ENCODE results near the gene GLTP. TPM values are rescaled to one million over a fixed set of nuclear protein-coding genes. Genes with fewer than 3 reads are reported as not detected.

GLTP gene
- total and polyA plus RNA-seq, 2 donors from 2014 or later = 45.9 to 56.4 TPM

GRCh38 chr12:109820816-109821381 lies 59.4 kb downstream of the GLTP start:
- FAIRE-seq (no peak), DNase-seq (no peak)
- Histone ChIP-seq H3K4me3 (ENCODE audit: low read length in 3 of 3) (no peak overlapping the region), H3K27me3 (ENCODE audit: control insufficient read depth, insufficient read depth, low read length) (no peaks in the 10 kb centered on the region), H3K9me3 (ENCODE audit: control insufficient read depth in 2 of 3, insufficient read depth in 1 of 3, low read length in 3 of 3) (no peaks in the 10 kb centered on the region), H3K36me3 (ENCODE audit: control insufficient read depth in 2 of 3, insufficient read depth in 3 of 3, low read length in 3 of 3) (no peaks in the 10 kb centered on the region), H3K27ac (ENCODE audit: low read depth in 2 of 2, low read length in 2 of 2) (no peak overlapping the region), H3K9ac (ENCODE audit: low read length in 3 of 3) (no peak overlapping the region), H3K4me1 (ENCODE audit: control insufficient read depth in 2 of 3, insufficient read depth in 2 of 3, low read depth in 1 of 3, low read length in 3 of 3) (peaks cover 0 to 16% (median 11%) of the 10 kb centered on the region in 3 donors)
- intact Hi-C loops (cut with DNase I) = no loop called here
- TF ChIP-seq CTCF (IDR thresholded peaks at IDR 0.05; ENCODE audit: borderline replicate concordance, extremely low read depth, insufficient read depth) = no peak

- H3K27ac ChIP-seq (ENCODE audit: low read depth in 2 of 2, low read length in 2 of 2) = peak overlapping the region in 1 of 2 donors; percentile 7
- intact Hi-C loops (cut with DNase I) = no loop called here
- FAIRE-seq (no peak), DNase-seq (no peak)
- no peaks in the 10 kb centered on the region for H3K9me3 ChIP-seq (ENCODE audit: control insufficient read depth in 2 of 3, insufficient read depth in 1 of 3, low read length in 3 of 3)
- peaks cover 0 to 16% (median 6%) of the 10 kb centered on the region in 3 donors for H3K4me1 ChIP-seq (ENCODE audit: control insufficient read depth in 2 of 3, insufficient read depth in 2 of 3, low read depth in 1 of 3, low read length in 3 of 3)
- TF ChIP-seq CTCF (IDR thresholded peaks at IDR 0.05; ENCODE audit: borderline replicate concordance, extremely low read depth, insufficient read depth) = no peak
- H3K4me3 ChIP-seq (ENCODE audit: low read length in 3 of 3) = no peak overlapping the region
- peaks cover 0 to 2% (median under 1%) of the 10 kb centered on the region in 3 donors for H3K36me3 ChIP-seq (ENCODE audit: control insufficient read depth in 2 of 3, insufficient read depth in 3 of 3, low read length in 3 of 3)
- no peak overlapping the region for H3K9ac ChIP-seq (ENCODE audit: low read length in 3 of 3)
- no peaks in the 10 kb centered on the region for H3K27me3 ChIP-seq (ENCODE audit: control insufficient read depth, insufficient read depth, low read length)
Measured at GRCh38 chr12:109818905-109819500, 61.3 kb downstream of the GLTP start.

- Histone ChIP-seq H3K27ac (ENCODE audit: low read depth in 2 of 2, low read length in 2 of 2) (no peak overlapping the region), H3K27me3 (ENCODE audit: control insufficient read depth, insufficient read depth, low read length) (no peaks in the 10 kb centered on the region), H3K9me3 (ENCODE audit: control insufficient read depth in 2 of 3, insufficient read depth in 1 of 3, low read length in 3 of 3) (no peaks in the 10 kb centered on the region), H3K9ac (ENCODE audit: low read length in 3 of 3) (no peak overlapping the region), H3K4me3 (ENCODE audit: low read length in 3 of 3) (no peak overlapping the region), H3K4me1 (ENCODE audit: control insufficient read depth in 2 of 3, insufficient read depth in 2 of 3, low read depth in 1 of 3, low read length in 3 of 3) (peaks cover 0 to 14% (median 6%) of the 10 kb centered on the region in 3 donors), H3K36me3 (ENCODE audit: control insufficient read depth in 2 of 3, insufficient read depth in 3 of 3, low read length in 3 of 3) (peaks cover 3 to 10% (median 8%) of the 10 kb centered on the region in 3 donors)
- no peak for TF ChIP-seq CTCF (IDR thresholded peaks at IDR 0.05; ENCODE audit: borderline replicate concordance, extremely low read depth, insufficient read depth)
- no peak for DNase-seq
- no peak for FAIRE-seq
- intact Hi-C loops (cut with DNase I) = no loop called here
Measured at GRCh38 chr12:109818253-109818652, 62.1 kb downstream of the GLTP start.

All from kidney (tissue), 14 donors.